Activated CD8-positive, alpha-beta memory T cell treated with anti-CD3 and anti-CD28 coated beads, Interleukin-2, amount 50 U/mL, for 4 hours (primary cell): ENCODE results near the gene DMGDH.
"Not testable (repeated sequence)": the region's sequence is repeated elsewhere in the genome, so short reads cannot be mapped to it uniquely, and the experiment has no call there.

Source experiments
- DNase-seq: peaks from one replicate; pipeline ENCODE4 v3.0.0-alpha.2; 2020

Gene DMGDH

GRCh38 chr5:79011219-79011836 lies 58.1 kb downstream of the DMGDH start:
- no peak for DNase-seq

- no peak for DNase-seq
Measured at GRCh38 chr5:79008362-79008761, 61.1 kb downstream of the DMGDH start.

GRCh38 chr5:79007872-79008271 lies 61.6 kb downstream of the DMGDH start:
- DNase-seq = no peak

GRCh38 chr5:79005936-79006631 lies 63.4 kb downstream of the DMGDH start:
- DNase-seq = no peak

GRCh38 chr5:79005151-79005550 lies 64.3 kb downstream of the DMGDH start:
- no peak for DNase-seq

GRCh38 chr5:79002374-79002773 lies 67.1 kb downstream of the DMGDH start:
- no peak for DNase-seq

GRCh38 chr5:79001471-79001870 lies 68.0 kb downstream of the DMGDH start:
- no peak for DNase-seq

- DNase-seq = no peak
Measured at GRCh38 chr5:78997090-78997489, 72.4 kb downstream of the DMGDH start.

- DNase-seq = no peak
Measured at GRCh38 chr5:78995521-78996007, 73.9 kb downstream of the DMGDH start.

- DNase-seq = no peak
Measured at GRCh38 chr5:78993165-78993564, 76.3 kb downstream of the DMGDH start.

GRCh38 chr5:78992146-78992545 lies 77.3 kb downstream of the DMGDH start:
- no peak for DNase-seq

GRCh38 chr5:78989080-78989479 lies 80.4 kb downstream of the DMGDH start:
- no peak for DNase-seq

- DNase-seq = peak; percentile 47
Measured at GRCh38 chr5:78985725-78986223, 83.7 kb downstream of the DMGDH start.

- DNase-seq = peak; percentile 55
Measured at GRCh38 chr5:78985116-78985724, 84.3 kb downstream of the DMGDH start, which contains the start of gene ARSB. Gene ARSB, minus strand, starts transcription at chr5:78985310. Its CDS starts 62 bp downstream, at chr5:78985248.

GRCh38 chr5:78984439-78985115 lies 84.9 kb downstream of the DMGDH start:
- DNase-seq = peak; percentile 78

- DNase-seq = no peak
Measured at GRCh38 chr5:78983601-78984438, 85.7 kb downstream of the DMGDH start.

GRCh38 chr5:78983194-78983593 lies 86.3 kb downstream of the DMGDH start:
- DNase-seq = not testable (repeated sequence)

GRCh38 chr5:78979909-78980308 lies 89.6 kb downstream of the DMGDH start:
- no peak for DNase-seq

GRCh38 chr5:78979117-78979742 lies 90.2 kb downstream of the DMGDH start:
- DNase-seq = no peak

GRCh38 chr5:78975035-78975434 lies 94.4 kb downstream of the DMGDH start:
- DNase-seq = no peak

- no peak for DNase-seq
Measured at GRCh38 chr5:78974601-78975000, 94.9 kb downstream of the DMGDH start.

- DNase-seq = no peak
Measured at GRCh38 chr5:78974011-78974410, 95.5 kb downstream of the DMGDH start.
